HG03064 (cell line): ENCODE data around the gene MUC5AC.

ENCODE experiments used
- ATAC-seq: cut with Tn5 transposase; IDR thresholded peaks from one replicate; pipeline ENCODE4 v1.9.1; 2021; ENCODE audit warnings: low read depth; ENCODE audit not compliant: unreplicated experiment

Gene MUC5AC

GRCh38 chr11:1193326-1194230, 35.8 kb downstream of the MUC5AC start:
- no peak for ATAC-seq

GRCh38 chr11:1194231-1194976, 36.7 kb downstream of the MUC5AC start:
- ATAC-seq = no peak

- no peak for ATAC-seq
These were observed 37.4 kb downstream of the MUC5AC start for GRCh38 chr11:1194977-1195681.

GRCh38 chr11:1195682-1196515, 38.1 kb downstream of the MUC5AC start:
- ATAC-seq = no peak

GRCh38 chr11:1196516-1197391, 39.0 kb downstream of the MUC5AC start:
- ATAC-seq = no peak

- ATAC-seq = no peak
These were observed 39.7 kb downstream of the MUC5AC start for GRCh38 chr11:1197431-1197885.

GRCh38 chr11:1197886-1198560, 40.3 kb downstream of the MUC5AC start:
- no peak for ATAC-seq

GRCh38 chr11:1198561-1199240, 40.9 kb downstream of the MUC5AC start:
- ATAC-seq = no peak

- no peak for ATAC-seq
These were observed 41.5 kb downstream of the MUC5AC start for GRCh38 chr11:1199241-1199750.

- ATAC-seq = no peak
These were observed 42.2 kb downstream of the MUC5AC start for GRCh38 chr11:1199751-1200610.

GRCh38 chr11:1200611-1201191, 42.9 kb downstream of the MUC5AC start:
- ATAC-seq = no peak

- ATAC-seq = no peak
These were observed 43.8 kb downstream of the MUC5AC start for GRCh38 chr11:1201395-1202153.

GRCh38 chr11:1202154-1202775, 44.5 kb downstream of the MUC5AC start:
- ATAC-seq = no peak

- no peak for ATAC-seq
These were observed 45.2 kb downstream of the MUC5AC start for GRCh38 chr11:1202776-1203504.
